IPS DF 4.7 (cell line): Measurements from ENCODE around the gene RGL3.
"Not testable (repeated sequence)": the region's sequence is repeated elsewhere in the genome, so short reads cannot be mapped to it uniquely, and the experiment has no call there.

Experiments used
- DNase-seq: peaks from one replicate; pipeline ENCODE4 v3.0.0-alpha.2; 2013; ENCODE audit warnings: low spot score; ENCODE audit errors: extremely low read depth

Gene RGL3

DNA sequence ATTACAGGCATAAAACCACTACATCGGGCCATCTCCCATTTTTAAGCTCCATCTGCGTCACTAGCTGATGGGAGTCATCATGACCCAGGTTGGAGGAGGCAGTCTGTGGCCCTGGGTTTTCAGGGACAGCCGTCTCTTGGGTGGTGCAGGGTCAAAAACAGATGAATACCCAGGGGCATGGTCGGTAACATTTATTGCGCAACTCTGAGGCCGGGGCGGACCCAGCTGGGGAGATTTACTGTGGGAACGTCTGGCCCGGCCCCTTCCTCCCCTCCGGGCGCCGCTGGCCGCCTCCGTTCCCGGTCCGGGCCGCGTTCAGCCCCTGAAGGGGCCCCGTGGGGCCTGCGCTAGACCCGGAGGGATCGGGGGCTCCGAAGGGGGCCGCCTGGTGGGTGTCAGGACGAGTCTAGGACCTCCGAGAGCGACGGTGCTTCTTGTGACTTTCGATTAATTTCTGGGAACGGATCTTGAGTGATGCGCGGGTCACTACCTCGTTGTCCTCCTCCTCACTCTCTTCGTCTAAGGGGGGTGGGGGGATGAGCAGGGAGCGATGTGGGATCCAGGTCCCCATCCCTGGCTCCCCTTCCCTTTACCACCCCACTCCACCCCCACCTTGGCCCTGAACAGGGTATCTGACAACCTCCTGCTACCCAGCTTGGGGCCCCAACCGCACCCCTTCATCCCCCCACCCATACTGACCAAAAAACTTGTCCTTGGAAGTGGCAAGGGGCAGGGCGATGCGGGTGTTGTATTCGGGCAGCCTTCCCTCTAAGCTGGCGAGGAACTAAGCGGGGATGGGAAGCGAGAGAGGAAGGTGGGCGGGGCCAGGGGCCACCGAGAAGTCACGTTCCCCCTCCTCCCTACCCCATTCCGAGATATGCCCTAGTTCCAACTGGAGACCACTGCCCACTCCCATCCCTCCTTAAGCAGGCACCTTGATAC is 1.6 kb upstream of the RGL3 start:
- no peak for DNase-seq

- DNase-seq, result no peak
Observed at GRCh38 chr19:11418094-11418548, 993 bp downstream of the RGL3 start.

DNA sequence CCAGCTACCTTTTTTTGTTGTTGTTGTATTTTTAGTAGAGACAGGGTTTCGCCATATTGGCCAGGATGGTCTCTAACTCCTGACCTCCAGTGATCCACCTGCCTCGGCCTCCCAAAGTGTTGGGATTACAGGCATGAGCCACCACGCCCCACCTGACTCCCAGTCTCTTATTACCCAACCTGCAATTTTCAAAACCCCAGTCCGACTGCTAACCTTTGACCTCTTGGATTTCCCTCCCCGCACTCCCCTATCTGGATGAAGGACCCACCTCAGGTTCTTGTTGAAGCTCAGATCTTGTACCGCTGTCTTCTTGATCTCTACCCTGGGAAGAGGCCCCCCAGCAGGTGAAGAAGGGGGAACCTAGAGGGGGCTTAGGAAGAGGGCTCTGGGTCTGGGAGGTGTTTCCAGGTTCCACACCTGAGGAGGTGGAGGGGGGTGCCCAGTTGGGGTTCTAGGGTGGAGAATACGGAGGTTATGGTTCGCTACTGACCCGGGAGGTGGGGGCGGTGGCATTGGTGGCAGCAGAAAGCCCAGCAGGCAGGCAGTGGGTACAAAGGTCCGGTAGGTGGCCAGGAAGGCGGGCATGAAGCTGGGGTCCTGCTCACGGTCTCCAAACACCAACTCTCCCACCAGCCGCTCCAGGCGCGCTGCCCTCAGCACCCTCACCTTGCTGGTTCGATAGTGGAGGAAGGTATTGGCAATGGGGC is 2.6 kb downstream of the RGL3 start:
- DNase-seq, result no peak

- no peak for DNase-seq
Observed at GRCh38 chr19:11414544-11414943, 4.6 kb downstream of the RGL3 start.

- DNase-seq, result no peak
Observed at GRCh38 chr19:11410682-11411081, 8.4 kb downstream of the RGL3 start.

DNA sequence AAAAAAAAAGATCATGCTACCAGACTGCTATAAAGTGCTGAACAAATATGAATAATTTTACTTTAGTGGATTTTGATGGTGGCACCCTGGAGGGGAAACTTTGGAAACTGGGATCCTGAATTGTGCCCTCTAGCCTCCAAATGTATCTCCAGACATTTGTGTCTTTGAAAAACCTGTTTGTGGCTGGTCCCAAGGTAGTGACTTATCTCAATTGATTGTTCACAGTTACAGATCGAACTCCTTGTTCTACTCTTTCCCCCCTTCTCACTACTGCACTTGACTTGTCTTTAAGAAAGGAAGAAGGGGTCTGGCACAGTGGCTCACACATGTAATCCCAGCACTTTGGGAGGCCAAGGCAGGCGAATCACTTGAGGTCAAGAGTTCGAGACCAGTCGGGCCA is 10.5 kb downstream of the RGL3 start:
- no peak for DNase-seq

- not testable (repeated sequence) for DNase-seq
Observed at GRCh38 chr19:11406703-11407236, 12.3 kb downstream of the RGL3 start.

- no peak for DNase-seq
Observed at GRCh38 chr19:11405846-11406643, 13.1 kb downstream of the RGL3 start.

GRCh38 chr19:11404588-11405222 is 14.4 kb downstream of the RGL3 start:
- DNase-seq, result no peak

- no peak for DNase-seq
Observed at GRCh38 chr19:11401808-11402543, 17.1 kb downstream of the RGL3 start.

- no peak for DNase-seq
Observed at GRCh38 chr19:11400798-11401197, 18.3 kb downstream of the RGL3 start.

GRCh38 chr19:11399667-11400066 is 19.4 kb downstream of the RGL3 start:
- no peak for DNase-seq

- DNase-seq, result no peak
Observed at GRCh38 chr19:11397089-11397610, 22.0 kb downstream of the RGL3 start.

GRCh38 chr19:11390933-11391680 is 28.0 kb downstream of the RGL3 start:
- no peak for DNase-seq

DNA sequence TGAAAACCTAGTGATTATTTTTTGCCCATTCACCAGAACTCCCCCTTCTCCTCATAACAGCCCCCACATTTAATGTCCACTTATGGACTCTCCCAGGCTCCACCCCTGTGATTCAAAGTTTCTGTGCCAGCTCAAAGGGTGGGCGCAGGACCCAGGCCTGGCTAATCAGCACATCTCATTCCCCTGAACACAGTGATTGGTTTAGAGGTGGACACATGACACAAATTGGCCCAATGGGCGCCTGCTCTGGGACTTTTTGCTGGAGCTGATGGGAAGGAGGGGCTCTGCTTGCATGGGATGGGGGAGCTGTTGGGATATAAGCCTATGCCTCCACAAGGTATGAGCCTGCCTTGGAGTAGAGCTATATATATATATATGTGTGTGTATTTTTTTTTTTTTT is 28.8 kb downstream of the RGL3 start:
- DNase-seq, result no peak

DNA sequence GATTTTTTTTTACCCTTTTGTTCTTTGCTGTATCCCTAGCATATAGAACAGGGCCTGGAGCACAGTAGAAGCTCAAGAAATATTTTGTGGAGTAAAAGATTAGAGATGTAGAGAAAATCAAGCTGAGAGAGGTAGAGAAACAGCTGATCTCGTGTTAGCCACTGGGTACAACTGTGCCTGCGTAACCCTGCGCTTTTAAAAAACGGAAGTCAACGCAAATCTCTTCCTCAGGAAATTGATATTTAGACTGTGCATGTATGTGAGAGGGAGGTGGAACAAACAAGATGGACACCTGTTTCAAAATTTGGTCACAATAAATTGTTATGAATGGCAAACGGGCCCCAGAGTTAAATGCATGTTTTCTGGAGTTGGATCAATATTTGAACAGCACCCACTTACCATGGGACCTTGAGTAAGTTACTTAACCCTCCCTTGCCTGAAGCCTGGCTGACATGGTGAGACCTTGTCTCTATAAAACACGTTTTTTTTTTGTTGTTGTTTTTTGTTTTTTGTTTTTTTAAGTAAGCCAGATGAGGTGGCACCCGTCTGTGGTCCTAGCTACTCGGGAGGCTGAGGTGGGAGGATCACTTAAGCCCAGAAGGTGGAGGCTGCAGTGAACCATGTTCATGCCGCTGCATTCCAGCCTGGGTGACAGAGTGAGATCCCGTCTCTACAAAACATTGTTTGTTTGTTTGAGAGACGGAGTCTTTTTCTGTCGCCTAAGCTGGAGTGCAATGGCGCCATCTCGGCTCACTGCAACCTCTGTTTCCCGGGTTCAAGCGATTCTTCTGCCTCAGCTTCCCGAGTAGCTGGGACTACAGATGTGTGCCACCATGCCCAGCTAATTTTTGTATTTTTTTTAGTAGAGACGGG is 31.7 kb downstream of the RGL3 start:
- no peak for DNase-seq

DNA sequence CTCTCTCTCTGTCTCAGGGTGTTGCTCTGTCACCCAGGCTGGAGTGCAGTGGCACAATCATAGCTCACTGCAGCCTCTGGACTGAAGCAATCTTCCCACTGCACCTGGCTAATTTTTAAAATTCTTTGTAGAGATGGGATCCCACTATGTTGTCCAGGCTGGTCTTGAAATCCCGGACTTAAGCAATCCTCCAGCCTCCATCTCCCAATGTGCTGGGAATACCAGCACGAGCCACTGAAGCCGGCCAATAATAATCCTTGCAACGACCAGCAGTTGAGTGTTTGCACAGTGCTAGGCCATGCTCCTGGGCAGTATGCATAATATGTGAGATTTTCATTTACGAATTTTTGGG is 34.4 kb downstream of the RGL3 start:
- no peak for DNase-seq

DNA sequence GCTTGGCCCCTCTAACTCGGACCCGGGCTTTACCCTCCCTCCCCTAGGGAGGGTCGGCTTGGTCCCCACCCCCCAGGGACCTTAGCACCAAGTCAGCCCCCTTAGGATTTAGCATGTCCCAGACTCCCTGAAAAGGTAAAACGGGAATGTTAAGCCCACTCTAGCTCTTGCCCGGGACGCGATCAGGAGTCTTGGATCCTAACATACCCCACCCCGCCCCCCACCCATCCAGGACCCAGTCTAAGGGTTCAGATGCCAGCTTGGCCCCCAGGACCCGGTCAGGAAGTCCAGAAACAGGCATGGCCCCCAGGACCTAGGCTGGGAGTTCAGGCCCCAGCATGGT is 35.4 kb downstream of the RGL3 start:
- no peak for DNase-seq
